Loucy (cell line): ENCODE results near the gene SPSB3.

Source experiments
- H2AFZ ChIP-seq: fragments of 200-600 bp; sonication (generic); 2 replicates; pipeline ENCODE4 v1.6.0; 2016; ENCODE audit warnings: antibody characterized with exemption, mild to moderate bottlenecking, low read length, moderate library complexity
- H3F3A ChIP-seq: fragments of 200-600 bp; 2 replicates; pipeline ENCODE4 v1.6.0; 2016; ENCODE audit warnings: antibody characterized with exemption, low read depth, mild to moderate bottlenecking
- H3K27me3 ChIP-seq: fragments of 200-600 bp; sonication (generic); 2 replicates; pipeline ENCODE4 v1.6.1; 2014; ENCODE audit warnings: low read length, mild to moderate bottlenecking; ENCODE audit not compliant: insufficient read depth, poor library complexity, severe bottlenecking
- H3K36me3 ChIP-seq: fragments of 200-600 bp; sonication (generic); 2 replicates; pipeline ENCODE4 v1.6.1; 2016; ENCODE audit warnings: low read length; ENCODE audit not compliant: insufficient read depth
- H3K4me1 ChIP-seq: fragments of 200-600 bp; sonication (generic); 2 replicates; pipeline ENCODE4 v1.5.1; 2014; ENCODE audit warnings: low read length, mild to moderate bottlenecking; ENCODE audit not compliant: insufficient read depth, poor library complexity, severe bottlenecking
- H3K4me2 ChIP-seq: fragments of 200-600 bp; sonication (generic); 2 replicates; pipeline ENCODE4 v1.6.0; 2014; ENCODE audit warnings: antibody characterized with exemption, low read length, low read depth, mild to moderate bottlenecking; ENCODE audit not compliant: poor library complexity, severe bottlenecking
- H3K4me3 ChIP-seq: fragments of 200-600 bp; sonication (generic); 2 replicates; pipeline ENCODE4 v1.5.1; 2014; ENCODE audit warnings: low read length, mild to moderate bottlenecking, mixed read lengths; ENCODE audit not compliant: poor library complexity, severe bottlenecking
- H3K79me2 ChIP-seq: fragments of 200-600 bp; sonication (generic); 2 replicates; pipeline ENCODE4 v1.6.1; 2014; ENCODE audit warnings: low read length; ENCODE audit not compliant: insufficient read depth
- H3K9ac ChIP-seq: fragments of 200-600 bp; sonication (generic); 2 replicates; pipeline ENCODE4 v1.6.0; 2014; ENCODE audit warnings: mild to moderate bottlenecking, low read depth, low read length, moderate library complexity; ENCODE audit not compliant: poor library complexity, severe bottlenecking
- H3K9me2 ChIP-seq: fragments of 200-600 bp; sonication (generic); replicated peaks from 2 replicates; pipeline ENCODE4 v1.6.1; 2016; ENCODE audit warnings: low read depth, low read length, mixed read lengths
- H3K9me3 ChIP-seq: fragments of 200-600 bp; sonication (generic); 2 replicates; pipeline ENCODE4 v1.6.1; 2014; ENCODE audit warnings: mild to moderate bottlenecking, antibody characterized with exemption, low read length, low read depth; ENCODE audit not compliant: insufficient read depth
- H4K20me1 ChIP-seq: fragments of 200-600 bp; sonication (generic); 2 replicates; pipeline ENCODE4 v1.6.0; 2014; ENCODE audit warnings: antibody characterized with exemption, low read length, mild to moderate bottlenecking; ENCODE audit not compliant: insufficient read depth, poor library complexity, severe bottlenecking
- CTCF ChIP-seq: fragments of 200-600 bp; sonication (generic); conservative IDR thresholded peaks from 2 replicates; pipeline ENCODE4 v1.5.1; 2014; ENCODE audit warnings: mild to moderate bottlenecking, antibody characterized with exemption, low read length
- EZH2phosphoT487 ChIP-seq: fragments of 200-600 bp; IDR thresholded peaks from 2 replicates; pipeline ENCODE4 v1.6.1; 2018; ENCODE audit warnings: antibody characterized with exemption, mild to moderate bottlenecking, moderate library complexity, borderline replicate concordance

Gene SPSB3

GRCh38 chr16:1781758-1782407 is 488 bp downstream of the SPSB3 start:
- H3K4me2 ChIP-seq: peak overlapping the region; percentile 75
- H3K9ac ChIP-seq: peak overlapping the region; percentile 64
- no peaks in the 10 kb centered on the region for H3F3A ChIP-seq
- H3K27me3 ChIP-seq: no peaks in the 10 kb centered on the region
- no peaks in the 10 kb centered on the region for H3K9me3 ChIP-seq
- no peaks in the 10 kb centered on the region for H3K9me2 ChIP-seq
- H3K4me3 ChIP-seq: peak overlapping the region; percentile 93
- H2AFZ ChIP-seq: no peak overlapping the region
- no peaks in the 10 kb centered on the region for H3K4me1 ChIP-seq
- peaks cover 4% of the 10 kb centered on the region for H4K20me1 ChIP-seq
- H3K36me3 ChIP-seq: no peaks in the 10 kb centered on the region
- H3K79me2 ChIP-seq: peaks cover 54% of the 10 kb centered on the region
- no peak for TF ChIP-seq EZH2phosphoT487
- TF ChIP-seq CTCF: no peak

- Histone ChIP-seq H3K9ac (peak overlapping the region; percentile 64), H3K9me3 (no peaks in the 10 kb centered on the region), H3F3A (no peaks in the 10 kb centered on the region), H3K4me2 (peak overlapping the region; percentile 75), H3K27me3 (no peaks in the 10 kb centered on the region), H3K4me3 (peak overlapping the region; percentile 93), H3K79me2 (peaks cover 54% of the 10 kb centered on the region), H3K9me2 (no peaks in the 10 kb centered on the region), H3K36me3 (no peaks in the 10 kb centered on the region), H4K20me1 (peaks cover 4% of the 10 kb centered on the region), H2AFZ (no peak overlapping the region), H3K4me1 (no peaks in the 10 kb centered on the region)
- TF ChIP-seq EZH2phosphoT487 (no peak), CTCF (no peak)
These were observed 1.1 kb downstream of the SPSB3 start for GRCh38 chr16:1781254-1781653.

- H3K27me3 ChIP-seq: no peaks in the 10 kb centered on the region
- no peaks in the 10 kb centered on the region for H3F3A ChIP-seq
- H3K4me2 ChIP-seq: peak overlapping the region; percentile 75
- H4K20me1 ChIP-seq: peaks cover 4% of the 10 kb centered on the region
- no peaks in the 10 kb centered on the region for H3K4me1 ChIP-seq
- H3K36me3 ChIP-seq: no peaks in the 10 kb centered on the region
- peak overlapping the region; percentile 93 for H3K4me3 ChIP-seq
- H3K9me3 ChIP-seq: no peaks in the 10 kb centered on the region
- TF ChIP-seq EZH2phosphoT487: no peak
- no peak for TF ChIP-seq CTCF
- no peak overlapping the region for H2AFZ ChIP-seq
- peaks cover 48% of the 10 kb centered on the region for H3K79me2 ChIP-seq
- H3K9me2 ChIP-seq: no peaks in the 10 kb centered on the region
- H3K9ac ChIP-seq: no peak overlapping the region
These were observed 1.7 kb downstream of the SPSB3 start for GRCh38 chr16:1780677-1781072.
